ENCODE results near the gene CCDC85C.

DNA sequence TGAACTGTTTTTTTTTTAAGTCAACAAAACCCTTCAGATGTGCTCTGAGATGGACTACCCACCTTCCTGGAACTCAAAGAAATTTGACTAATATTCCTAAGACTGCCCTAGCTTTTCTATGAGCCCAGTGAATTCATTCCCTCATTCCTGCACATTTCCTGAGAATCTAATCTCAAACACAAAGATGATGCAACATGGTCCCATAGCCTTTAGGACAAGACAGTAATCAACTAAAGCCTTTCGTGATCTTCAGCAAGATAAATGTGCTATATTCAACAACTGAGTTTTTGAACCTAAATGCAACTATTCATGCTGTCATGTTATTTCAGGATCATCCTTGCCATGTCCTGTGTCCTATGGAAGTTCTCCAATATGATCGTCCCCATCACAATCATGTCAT lies 128.3 kb downstream of the CCDC85C start:
- TF ChIP-seq, protein P1, sequence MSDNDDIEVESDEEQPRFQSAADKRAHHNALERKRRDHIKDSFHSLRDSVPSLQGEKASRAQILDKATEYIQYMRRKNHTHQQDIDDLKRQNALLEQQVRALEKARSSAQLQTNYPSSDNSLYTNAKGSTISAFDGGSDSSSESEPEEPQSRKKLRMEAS (IDR thresholded peaks at IDR 0.05) = no peak
- TF ChIP-seq CTCF (IDR thresholded peaks at IDR 0.05 in 2 of 3, conservative IDR thresholded peaks at IDR 0.05 in 1 of 3; ENCODE audit: borderline replicate concordance in 1 of 3, insufficient read depth in 1 of 3, low read depth in 2 of 3, low read length in 2 of 3) = no peak

All from HCT116 (cell line).